K562 treated with DMSO at 1 percent for 24 hours (cell line): ENCODE measurements around the gene NCF2. TPM values are rescaled to one million over a fixed set of nuclear protein-coding genes. Genes with fewer than 3 reads are reported as not detected.

ENCODE experiments used
- total RNA-seq: library from RNA; unstranded; fragments of 300-600 nt; gene quantifications from 2 replicates; pipeline ENCODE4 v1.2.3, GENCODE V29; 2022; ENCODE audit warnings: low read depth; ENCODE audit not compliant: insufficient read depth

The NCF2 gene, protein sequence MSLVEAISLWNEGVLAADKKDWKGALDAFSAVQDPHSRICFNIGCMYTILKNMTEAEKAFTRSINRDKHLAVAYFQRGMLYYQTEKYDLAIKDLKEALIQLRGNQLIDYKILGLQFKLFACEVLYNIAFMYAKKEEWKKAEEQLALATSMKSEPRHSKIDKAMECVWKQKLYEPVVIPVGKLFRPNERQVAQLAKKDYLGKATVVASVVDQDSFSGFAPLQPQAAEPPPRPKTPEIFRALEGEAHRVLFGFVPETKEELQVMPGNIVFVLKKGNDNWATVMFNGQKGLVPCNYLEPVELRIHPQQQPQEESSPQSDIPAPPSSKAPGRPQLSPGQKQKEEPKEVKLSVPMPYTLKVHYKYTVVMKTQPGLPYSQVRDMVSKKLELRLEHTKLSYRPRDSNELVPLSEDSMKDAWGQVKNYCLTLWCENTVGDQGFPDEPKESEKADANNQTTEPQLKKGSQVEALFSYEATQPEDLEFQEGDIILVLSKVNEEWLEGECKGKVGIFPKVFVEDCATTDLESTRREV
- 0.47 and 0.93 TPM in 2 replicates for total RNA-seq

DNA sequence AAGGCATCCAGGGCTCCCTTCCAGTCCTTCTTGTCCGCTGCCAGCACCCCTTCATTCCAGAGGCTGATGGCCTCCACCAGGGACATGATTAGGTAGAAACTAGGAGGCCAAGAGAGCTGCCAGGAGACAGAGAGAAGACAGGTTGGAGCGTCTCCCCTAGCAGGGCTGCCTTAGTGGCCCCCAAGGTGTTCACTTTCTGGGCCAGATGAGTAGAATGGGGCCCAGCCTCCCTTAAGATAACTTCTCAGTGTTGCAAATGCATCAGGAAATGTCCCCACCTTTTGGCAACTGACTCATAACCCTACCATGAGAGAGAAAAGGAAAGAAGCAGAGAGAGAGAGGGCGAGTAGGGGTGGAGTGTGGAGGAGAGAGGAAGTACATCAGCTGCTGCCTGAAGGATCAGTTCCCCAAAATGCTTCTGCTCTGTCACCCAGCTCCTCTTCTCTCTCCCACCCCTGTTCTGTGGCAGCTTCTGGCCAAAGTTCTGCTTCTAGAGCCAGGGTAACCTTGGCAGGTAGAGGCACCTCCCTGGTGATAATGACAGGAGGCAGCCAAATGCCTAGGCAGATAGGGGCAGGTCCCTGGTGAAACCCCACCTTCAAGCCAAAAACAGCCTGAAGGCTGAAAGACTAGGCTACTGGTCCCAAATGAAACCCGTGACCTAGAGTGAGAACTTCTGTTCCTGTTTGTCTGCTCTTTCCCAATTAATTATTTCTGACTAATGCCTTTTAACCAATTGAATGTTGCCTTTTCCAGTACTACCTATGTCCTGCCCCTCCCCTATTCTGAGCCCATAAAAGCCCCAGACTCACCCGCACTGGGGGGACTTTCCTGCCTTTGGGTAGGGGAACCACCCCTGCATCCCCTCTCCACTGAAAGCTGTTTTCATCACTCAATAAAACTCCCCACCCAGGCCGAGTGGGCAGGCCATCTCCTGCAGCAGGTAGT is at the start of gene NCF2:
TSS of gene NCF2 (minus strand) at position 216 of the 948 bp plus-strand sequence. CDS start at position 86, 130 bp downstream.

GRCh38 chr1:183635606-183636333 is 45.5 kb upstream of the NCF2 start, which contains the start of gene ARPC5:
TSS of gene ARPC5 (minus strand) at chr1:183635783. CDS start at chr1:183635659, 124 bp downstream.

Other genes starting within 250 kb of the NCF2 start
- gene NMNAT2, start 172.1 kb downstream of the NCF2 start, total RNA-seq: not detected in 2 replicates
- gene SMG7, start 118.0 kb downstream of the NCF2 start, total RNA-seq: 29.7 and 31.3 TPM in 2 replicates
- 141 and 159 TPM in 2 replicates for gene ARPC5, start 45.3 kb upstream of the NCF2 start, total RNA-seq
- not detected in 2 replicates for gene APOBEC4, start 62.9 kb upstream of the NCF2 start, total RNA-seq
- 0.05 TPM in 1 of 2 replicates, not detected in the other for gene RGL1, start 214.7 kb upstream of the NCF2 start, total RNA-seq